GM19468 (cell line): ENCODE data around the gene SMG6.

ENCODE experiments used
- ATAC-seq: cut with Tn5 transposase; IDR thresholded peaks from one replicate; pipeline ENCODE4 v1.9.1; 2021; ENCODE audit warnings: mild to moderate bottlenecking, moderate library complexity, moderate number of reproducible peaks; ENCODE audit not compliant: unreplicated experiment; ENCODE audit errors: extremely low read depth

SMG6 gene

GRCh38 chr17:2067048-2067561, 236.5 kb downstream of the SMG6 start:
- ATAC-seq = no peak

GRCh38 chr17:2065949-2066400, 237.6 kb downstream of the SMG6 start:
- ATAC-seq = no peak

DNA sequence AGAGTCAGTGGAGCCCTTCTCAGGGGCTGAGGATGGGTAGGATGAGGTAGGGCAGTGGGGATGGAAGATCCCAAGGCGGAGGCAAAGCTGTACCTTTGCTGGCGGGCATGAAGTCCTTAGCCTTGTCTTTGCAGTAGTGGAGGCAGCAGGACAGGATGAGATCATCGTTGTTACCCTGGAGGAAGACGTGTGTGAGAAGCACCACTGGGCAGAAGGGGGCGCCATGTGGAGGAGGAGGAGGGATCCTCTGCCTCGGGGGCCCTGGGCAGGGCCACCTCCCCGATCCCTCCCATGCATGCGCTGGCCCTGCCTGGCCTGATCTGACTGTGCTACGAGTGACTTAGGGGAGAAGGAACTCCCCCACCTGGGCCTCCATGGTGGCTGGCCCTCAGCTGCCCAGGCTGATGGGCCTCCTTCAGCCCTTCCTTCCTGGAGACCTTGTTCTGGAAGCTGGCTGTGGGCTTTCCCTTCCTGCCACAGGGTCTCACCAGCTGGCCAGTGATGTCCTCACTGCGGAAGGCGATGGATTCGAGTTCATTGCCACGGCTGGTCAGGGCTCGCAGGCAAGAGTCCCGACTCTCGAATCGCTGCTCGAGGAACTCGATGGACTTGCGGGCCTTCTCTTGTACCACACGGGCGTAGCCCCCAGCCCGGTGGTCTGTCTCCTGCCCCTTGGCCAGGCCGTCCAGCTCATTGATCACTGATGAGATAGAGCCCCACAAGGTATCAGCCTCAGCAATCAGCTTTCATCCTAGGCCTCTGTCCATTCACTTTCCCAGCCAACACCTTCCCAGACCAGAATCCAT, 238.4 kb downstream of the SMG6 start:
- ATAC-seq = no peak

DNA sequence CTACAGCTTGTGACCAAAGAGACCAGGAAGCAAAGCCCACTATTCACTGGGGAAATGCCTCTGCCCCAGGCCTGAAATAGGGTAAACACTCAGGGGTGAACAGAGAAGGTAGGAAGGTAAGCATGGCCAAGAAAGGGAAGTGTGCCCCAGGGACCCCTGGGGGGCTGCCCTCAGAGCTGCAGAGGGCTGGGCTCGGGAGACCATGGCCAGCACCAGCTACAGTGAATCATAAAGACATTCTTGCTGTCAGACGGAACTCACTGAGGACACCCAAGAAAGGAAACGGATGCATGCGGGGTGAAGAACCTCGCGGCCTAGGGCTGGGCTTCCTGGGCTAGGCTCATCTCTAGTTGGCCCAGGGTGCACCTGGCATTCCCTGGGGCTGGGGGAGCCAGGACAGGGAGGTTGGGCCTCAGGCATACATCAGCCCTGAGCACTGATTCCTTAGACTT, 239.0 kb downstream of the SMG6 start:
- ATAC-seq = no peak

- no peak for ATAC-seq
Observed at GRCh38 chr17:2064147-2064489, 239.5 kb downstream of the SMG6 start.

GRCh38 chr17:2063261-2064146, 240.1 kb downstream of the SMG6 start:
- ATAC-seq = no peak

- ATAC-seq = no peak
Observed at GRCh38 chr17:2062571-2063183, 240.9 kb downstream of the SMG6 start.

DNA sequence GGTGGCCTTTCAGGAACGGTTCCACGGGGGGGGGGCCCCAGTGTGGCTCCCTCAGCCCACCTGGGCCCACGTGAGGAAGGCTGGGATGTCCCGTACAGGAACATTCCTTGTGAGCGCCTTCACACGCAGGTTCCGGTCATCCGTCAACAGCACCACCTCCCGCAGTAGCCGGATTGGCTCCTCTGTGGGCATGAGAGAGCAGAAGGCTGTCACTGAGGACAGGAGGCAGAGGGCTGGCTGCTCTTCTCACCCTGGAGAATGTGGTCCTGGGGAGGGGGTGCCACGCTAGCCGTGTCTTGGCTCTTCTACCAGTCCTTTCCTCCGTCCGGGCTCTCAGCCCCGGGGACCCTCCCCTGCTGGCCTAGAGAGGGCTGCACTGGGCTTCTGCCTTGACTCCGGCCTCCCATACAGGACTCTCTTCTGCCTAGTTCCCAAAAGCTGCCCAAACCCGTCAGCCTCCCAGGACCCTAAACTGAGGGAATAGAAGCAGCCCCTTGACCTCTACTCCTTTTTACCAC, 242.1 kb downstream of the SMG6 start:
- no peak for ATAC-seq

DNA sequence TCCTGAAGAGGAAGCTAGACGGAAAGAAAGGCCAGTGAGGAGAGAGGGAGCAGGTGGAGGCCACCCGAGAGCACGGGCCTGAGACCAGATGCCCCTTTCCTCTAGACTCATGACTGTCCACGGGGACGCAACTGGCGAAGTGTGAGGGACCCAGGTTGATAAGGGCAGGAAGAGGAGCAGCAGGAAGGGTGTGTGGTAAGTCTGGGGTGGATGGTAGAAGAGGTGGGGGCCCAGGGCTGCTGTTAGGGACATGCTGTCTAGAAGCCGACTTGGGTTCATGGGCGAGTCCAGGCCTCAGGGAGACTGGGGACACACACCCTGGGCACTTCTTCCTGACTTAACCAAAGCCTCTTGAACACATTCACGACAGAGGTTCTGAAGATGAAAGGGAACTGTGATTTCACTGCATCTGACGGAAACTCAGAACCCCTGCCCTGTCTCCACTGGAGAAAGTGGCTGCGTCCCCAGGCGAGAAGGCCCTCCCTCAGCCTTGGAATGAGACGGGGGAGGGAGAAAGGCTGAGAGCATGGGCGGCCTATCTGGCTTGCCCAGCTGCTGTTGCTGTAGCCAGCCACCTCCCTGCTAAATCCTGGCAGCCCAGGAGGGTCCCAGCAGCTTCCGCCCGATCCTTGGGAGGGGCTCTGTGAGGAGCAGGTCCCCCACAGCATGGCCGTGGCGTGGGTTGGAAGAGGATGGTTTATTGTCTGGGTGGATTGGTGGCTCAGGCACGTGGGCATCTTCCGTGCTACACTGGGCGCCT, 242.7 kb downstream of the SMG6 start:
- ATAC-seq = no peak

- ATAC-seq = no peak
Observed at GRCh38 chr17:2060385-2060658, 243.3 kb downstream of the SMG6 start.

GRCh38 chr17:2059547-2060384, 243.8 kb downstream of the SMG6 start:
- no peak for ATAC-seq

GRCh38 chr17:2058586-2059546, 244.7 kb downstream of the SMG6 start:
- no peak for ATAC-seq

- no peak for ATAC-seq
Observed at GRCh38 chr17:2057760-2058585, 245.6 kb downstream of the SMG6 start.

DNA sequence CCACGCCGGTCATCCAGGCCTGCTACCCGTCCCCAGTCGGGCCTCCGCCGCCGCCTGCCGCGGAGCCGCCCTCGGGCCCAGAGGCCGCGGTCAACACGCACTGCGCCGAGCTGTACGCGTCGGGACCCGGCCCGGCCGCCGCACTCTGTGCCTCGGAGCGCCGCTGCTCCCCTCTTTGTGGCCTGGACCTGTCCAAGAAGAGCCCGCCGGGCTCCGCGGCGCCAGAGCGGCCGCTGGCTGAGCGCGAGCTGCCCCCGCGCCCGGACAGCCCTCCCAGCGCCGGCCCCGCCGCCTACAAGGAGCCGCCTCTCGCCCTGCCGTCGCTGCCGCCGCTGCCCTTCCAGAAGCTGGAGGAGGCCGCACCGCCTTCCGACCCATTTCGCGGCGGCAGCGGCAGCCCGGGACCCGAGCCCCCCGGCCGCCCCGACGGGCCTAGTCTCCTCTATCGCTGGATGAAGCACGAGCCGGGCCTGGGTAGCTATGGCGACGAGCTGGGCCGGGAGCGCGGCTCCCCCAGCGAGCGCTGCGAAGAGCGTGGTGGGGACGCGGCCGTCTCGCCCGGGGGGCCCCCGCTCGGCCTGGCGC, 246.3 kb downstream of the SMG6 start:
- no peak for ATAC-seq

- ATAC-seq = no peak
Observed at GRCh38 chr17:2056206-2057174, 247.1 kb downstream of the SMG6 start.
